IPS DF 4.7 (cell line): ENCODE results near the gene ENTPD6.
"Not testable (repeated sequence)": the region's sequence is repeated elsewhere in the genome, so short reads cannot be mapped to it uniquely, and the experiment has no call there.

Experiments used
- DNase-seq: peaks from one replicate; pipeline ENCODE4 v3.0.0-alpha.2; 2013; ENCODE audit warnings: low spot score; ENCODE audit errors: extremely low read depth

Gene ENTPD6

GRCh38 chr20:25223179-25223661 is 27.7 kb downstream of the ENTPD6 start:
- no peak for DNase-seq

- no peak for DNase-seq
Observed at GRCh38 chr20:25223765-25224720, 28.5 kb downstream of the ENTPD6 start.

GRCh38 chr20:25224941-25225340 is 29.4 kb downstream of the ENTPD6 start:
- no peak for DNase-seq

GRCh38 chr20:25225642-25226432 is 30.3 kb downstream of the ENTPD6 start:
- no peak for DNase-seq

GRCh38 chr20:25226433-25227316 is 31.2 kb downstream of the ENTPD6 start:
- no peak for DNase-seq

- no peak for DNase-seq
Observed at GRCh38 chr20:25227317-25227831, 31.9 kb downstream of the ENTPD6 start.

GRCh38 chr20:25229486-25230165 is 34.1 kb downstream of the ENTPD6 start:
- no peak for DNase-seq

GRCh38 chr20:25230166-25230831 is 34.8 kb downstream of the ENTPD6 start:
- no peak for DNase-seq

GRCh38 chr20:25233016-25233772 is 37.7 kb downstream of the ENTPD6 start:
- DNase-seq = no peak

- not testable (repeated sequence) for DNase-seq
Observed at GRCh38 chr20:25234009-25234849, 38.7 kb downstream of the ENTPD6 start.

- DNase-seq = no peak
Observed at GRCh38 chr20:25236450-25237304, 41.2 kb downstream of the ENTPD6 start.

GRCh38 chr20:25237610-25238318 is 42.3 kb downstream of the ENTPD6 start:
- no peak for DNase-seq

- DNase-seq = no peak
Observed at GRCh38 chr20:25238319-25239037, 43.0 kb downstream of the ENTPD6 start.

GRCh38 chr20:25239387-25240370 is 44.2 kb downstream of the ENTPD6 start:
- DNase-seq = no peak
